Measurements from ENCODE around the gene CDKAL1.

GRCh38 chr6:21023210-21023609, 489.0 kb downstream of the CDKAL1 start:
- no peak for TF ChIP-seq MAX (IDR thresholded peaks at IDR 0.05)
- TF ChIP-seq, protein P1, sequence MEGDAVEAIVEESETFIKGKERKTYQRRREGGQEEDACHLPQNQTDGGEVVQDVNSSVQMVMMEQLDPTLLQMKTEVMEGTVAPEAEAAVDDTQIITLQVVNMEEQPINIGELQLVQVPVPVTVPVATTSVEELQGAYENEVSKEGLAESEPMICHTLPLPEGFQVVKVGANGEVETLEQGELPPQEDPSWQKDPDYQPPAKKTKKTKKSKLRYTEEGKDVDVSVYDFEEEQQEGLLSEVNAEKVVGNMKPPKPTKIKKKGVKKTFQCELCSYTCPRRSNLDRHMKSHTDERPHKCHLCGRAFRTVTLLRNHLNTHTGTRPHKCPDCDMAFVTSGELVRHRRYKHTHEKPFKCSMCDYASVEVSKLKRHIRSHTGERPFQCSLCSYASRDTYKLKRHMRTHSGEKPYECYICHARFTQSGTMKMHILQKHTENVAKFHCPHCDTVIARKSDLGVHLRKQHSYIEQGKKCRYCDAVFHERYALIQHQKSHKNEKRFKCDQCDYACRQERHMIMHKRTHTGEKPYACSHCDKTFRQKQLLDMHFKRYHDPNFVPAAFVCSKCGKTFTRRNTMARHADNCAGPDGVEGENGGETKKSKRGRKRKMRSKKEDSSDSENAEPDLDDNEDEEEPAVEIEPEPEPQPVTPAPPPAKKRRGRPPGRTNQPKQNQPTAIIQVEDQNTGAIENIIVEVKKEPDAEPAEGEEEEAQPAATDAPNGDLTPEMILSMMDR (IDR thresholded peaks at IDR 0.05; ENCODE audit: low read depth, low read length, missing input control) = no peak
- no peak for TF ChIP-seq TAF1 (conservative IDR thresholded peaks at IDR 0.05)
- TF ChIP-seq, protein P2, sequence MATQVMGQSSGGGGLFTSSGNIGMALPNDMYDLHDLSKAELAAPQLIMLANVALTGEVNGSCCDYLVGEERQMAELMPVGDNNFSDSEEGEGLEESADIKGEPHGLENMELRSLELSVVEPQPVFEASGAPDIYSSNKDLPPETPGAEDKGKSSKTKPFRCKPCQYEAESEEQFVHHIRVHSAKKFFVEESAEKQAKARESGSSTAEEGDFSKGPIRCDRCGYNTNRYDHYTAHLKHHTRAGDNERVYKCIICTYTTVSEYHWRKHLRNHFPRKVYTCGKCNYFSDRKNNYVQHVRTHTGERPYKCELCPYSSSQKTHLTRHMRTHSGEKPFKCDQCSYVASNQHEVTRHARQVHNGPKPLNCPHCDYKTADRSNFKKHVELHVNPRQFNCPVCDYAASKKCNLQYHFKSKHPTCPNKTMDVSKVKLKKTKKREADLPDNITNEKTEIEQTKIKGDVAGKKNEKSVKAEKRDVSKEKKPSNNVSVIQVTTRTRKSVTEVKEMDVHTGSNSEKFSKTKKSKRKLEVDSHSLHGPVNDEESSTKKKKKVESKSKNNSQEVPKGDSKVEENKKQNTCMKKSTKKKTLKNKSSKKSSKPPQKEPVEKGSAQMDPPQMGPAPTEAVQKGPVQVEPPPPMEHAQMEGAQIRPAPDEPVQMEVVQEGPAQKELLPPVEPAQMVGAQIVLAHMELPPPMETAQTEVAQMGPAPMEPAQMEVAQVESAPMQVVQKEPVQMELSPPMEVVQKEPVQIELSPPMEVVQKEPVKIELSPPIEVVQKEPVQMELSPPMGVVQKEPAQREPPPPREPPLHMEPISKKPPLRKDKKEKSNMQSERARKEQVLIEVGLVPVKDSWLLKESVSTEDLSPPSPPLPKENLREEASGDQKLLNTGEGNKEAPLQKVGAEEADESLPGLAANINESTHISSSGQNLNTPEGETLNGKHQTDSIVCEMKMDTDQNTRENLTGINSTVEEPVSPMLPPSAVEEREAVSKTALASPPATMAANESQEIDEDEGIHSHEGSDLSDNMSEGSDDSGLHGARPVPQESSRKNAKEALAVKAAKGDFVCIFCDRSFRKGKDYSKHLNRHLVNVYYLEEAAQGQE (IDR thresholded peaks at IDR 0.05) = no peak
- TF ChIP-seq EGR1 (IDR thresholded peaks at IDR 0.05; ENCODE audit: low read depth in 2 of 2) = no peak
- no peak for TF ChIP-seq JUND (IDR thresholded peaks at IDR 0.05)
- no peak for TF ChIP-seq RAD21 (IDR thresholded peaks at IDR 0.05)
- TF ChIP-seq, protein P3, sequence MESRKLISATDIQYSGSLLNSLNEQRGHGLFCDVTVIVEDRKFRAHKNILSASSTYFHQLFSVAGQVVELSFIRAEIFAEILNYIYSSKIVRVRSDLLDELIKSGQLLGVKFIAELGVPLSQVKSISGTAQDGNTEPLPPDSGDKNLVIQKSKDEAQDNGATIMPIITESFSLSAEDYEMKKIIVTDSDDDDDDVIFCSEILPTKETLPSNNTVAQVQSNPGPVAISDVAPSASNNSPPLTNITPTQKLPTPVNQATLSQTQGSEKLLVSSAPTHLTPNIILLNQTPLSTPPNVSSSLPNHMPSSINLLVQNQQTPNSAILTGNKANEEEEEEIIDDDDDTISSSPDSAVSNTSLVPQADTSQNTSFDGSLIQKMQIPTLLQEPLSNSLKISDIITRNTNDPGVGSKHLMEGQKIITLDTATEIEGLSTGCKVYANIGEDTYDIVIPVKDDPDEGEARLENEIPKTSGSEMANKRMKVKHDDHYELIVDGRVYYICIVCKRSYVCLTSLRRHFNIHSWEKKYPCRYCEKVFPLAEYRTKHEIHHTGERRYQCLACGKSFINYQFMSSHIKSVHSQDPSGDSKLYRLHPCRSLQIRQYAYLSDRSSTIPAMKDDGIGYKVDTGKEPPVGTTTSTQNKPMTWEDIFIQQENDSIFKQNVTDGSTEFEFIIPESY (IDR thresholded peaks at IDR 0.05) = no peak
- no peak for TF ChIP-seq RXRA (IDR thresholded peaks at IDR 0.05)
- no peak for TF ChIP-seq YY1 (IDR thresholded peaks at IDR 0.05)
- no peak for TF ChIP-seq GABPA (IDR thresholded peaks at IDR 0.05 in 1 of 2, conservative IDR thresholded peaks at IDR 0.05 in 1 of 2)
- no peak for TF ChIP-seq ATF3 (IDR thresholded peaks at IDR 0.05)
- TF ChIP-seq HNF4G (IDR thresholded peaks at IDR 0.05) = no peak

Data from liver (tissue), 3 donors.